Chondrocyte (in vitro differentiated cells): ENCODE results near the gene ZNF165. TPM values are rescaled to one million over a fixed set of nuclear protein-coding genes. Genes with fewer than 3 reads are reported as not detected.

Experiments
- DNase-seq: peaks from one replicate; pipeline ENCODE4 v3.0.0; 2021; ENCODE audit warnings: mixed read lengths, low spot score
- H3K27ac Mint-ChIP-seq: one replicate; pipeline ENCODE4 v1.8.0; 2021; ENCODE audit warnings: mild to moderate bottlenecking, moderate library complexity, mixed read lengths; ENCODE audit not compliant: unreplicated experiment
- H3K27me3 Mint-ChIP-seq: 2 replicates; pipeline ENCODE4 v1.8.0; 2021; ENCODE audit warnings: low read depth, mixed read lengths
- H3K36me3 Mint-ChIP-seq: 2 replicates; pipeline ENCODE4 v1.8.0; 2021; ENCODE audit warnings: low read depth, mixed read lengths
- H3K4me1 Mint-ChIP-seq: 2 replicates; pipeline ENCODE4 v1.8.0; 2021; ENCODE audit warnings: low read depth, mild to moderate bottlenecking, mixed read lengths
- H3K4me3 Mint-ChIP-seq: one replicate; pipeline ENCODE4 v1.8.0; 2021; ENCODE audit warnings: mild to moderate bottlenecking, moderate library complexity, mixed read lengths; ENCODE audit not compliant: unreplicated experiment
- H3K9me3 Mint-ChIP-seq: 2 replicates; pipeline ENCODE4 v1.8.0; 2021; ENCODE audit warnings: low read depth, mixed read lengths
- CTCF ChIP-seq: fragments of 200-600 bp; sonication (generic); IDR thresholded peaks from 2 replicates; pipeline ENCODE4 v1.5.0; 2021; ENCODE audit warnings: antibody characterized with exemption, mild to moderate bottlenecking, moderate library complexity
- total RNA-seq: library from RNA; stranded (reverse); gene quantifications from 3 replicates; pipeline ENCODE4 v1.2.1, GENCODE V29; 2021

ZNF165 gene
- total RNA-seq, 1 donor from 2014 or later, result 0.25 TPM

GRCh38 chr6:28134716-28135115 lies 54.3 kb downstream of the ZNF165 start:
- TF ChIP-seq CTCF, result no peak
- no peak overlapping the region for H3K27ac Mint-ChIP-seq
- H3K4me3 Mint-ChIP-seq, result no peak overlapping the region
- no peaks in the 10 kb centered on the region for H3K9me3 Mint-ChIP-seq
- no peak for DNase-seq
- peaks cover 3% of the 10 kb centered on the region for H3K36me3 Mint-ChIP-seq
- H3K4me1 Mint-ChIP-seq, result peaks cover 44% of the 10 kb centered on the region
- H3K27me3 Mint-ChIP-seq, result no peaks in the 10 kb centered on the region

GRCh38 chr6:28135393-28135792 lies 55.0 kb downstream of the ZNF165 start:
- no peaks in the 10 kb centered on the region for H3K9me3 Mint-ChIP-seq
- peak overlapping the region; percentile 14 for H3K27ac Mint-ChIP-seq
- no peak for TF ChIP-seq CTCF
- no peak for DNase-seq
- peaks cover 44% of the 10 kb centered on the region for H3K4me1 Mint-ChIP-seq
- peaks cover 3% of the 10 kb centered on the region for H3K36me3 Mint-ChIP-seq
- no peaks in the 10 kb centered on the region for H3K27me3 Mint-ChIP-seq
- H3K4me3 Mint-ChIP-seq, result peak overlapping the region; percentile 98

GRCh38 chr6:28136585-28137504 lies 56.5 kb downstream of the ZNF165 start:
- Mint-ChIP-seq H3K4me3 (peak overlapping the region; percentile 98), H3K9me3 (no peaks in the 10 kb centered on the region), H3K27me3 (no peaks in the 10 kb centered on the region), H3K36me3 (peaks cover 3% of the 10 kb centered on the region), H3K27ac (peak overlapping the region; percentile 98), H3K4me1 (peaks cover 46% of the 10 kb centered on the region)
- peak; percentile 3 for TF ChIP-seq CTCF
- DNase-seq, result peak; percentile 91

GRCh38 chr6:28137505-28137981 lies 57.2 kb downstream of the ZNF165 start:
- Mint-ChIP-seq H3K4me3 (peak overlapping the region; percentile 98), H3K36me3 (peaks cover 3% of the 10 kb centered on the region), H3K27me3 (no peaks in the 10 kb centered on the region), H3K27ac (peak overlapping the region; percentile 98), H3K4me1 (peaks cover 52% of the 10 kb centered on the region), H3K9me3 (no peaks in the 10 kb centered on the region)
- TF ChIP-seq CTCF, result no peak
- no peak for DNase-seq

Other genes starting within 250 kb of the ZNF165 start
- gene OR2B2, start 168.2 kb upstream of the ZNF165 start, total RNA-seq, result not detected in 3 replicates
- not detected in 3 replicates for gene OR2B6, start 123.3 kb upstream of the ZNF165 start, total RNA-seq
- 2.5 to 3.0 TPM (median 3.0 TPM) in 3 replicates for gene ZSCAN16, start 44.0 kb downstream of the ZNF165 start, total RNA-seq
- 21.4 to 25.6 TPM (median 22.2 TPM) in 3 replicates for gene ZKSCAN8, start 61.3 kb downstream of the ZNF165 start, total RNA-seq
- 12.1 to 13.0 TPM (median 12.8 TPM) in 3 replicates for gene ZSCAN9, start 144.7 kb downstream of the ZNF165 start, total RNA-seq
- gene ZKSCAN4, start 171.7 kb downstream of the ZNF165 start, total RNA-seq, result 4.8 to 7.1 TPM (median 5.1 TPM) in 3 replicates
- not detected in 3 replicates for gene NKAPL, start 178.7 kb downstream of the ZNF165 start, total RNA-seq
- gene ZSCAN26, start 186.6 kb downstream of the ZNF165 start, total RNA-seq, result 12.6 to 18.9 TPM (median 14.8 TPM) in 3 replicates
- 7.6 to 9.9 TPM (median 8.5 TPM) in 3 replicates for gene PGBD1, start 201.0 kb downstream of the ZNF165 start, total RNA-seq